LHCN-M2 (cell line): ENCODE results near the gene SLC39A5. TPM values are rescaled to one million over a fixed set of nuclear protein-coding genes. Genes with fewer than 3 reads are reported as not detected.
"Not testable (repeated sequence)": the region's sequence is repeated elsewhere in the genome, so short reads cannot be mapped to it uniquely, and the experiment has no call there.

Experiments used
- DNase-seq: peaks from one replicate; pipeline ENCODE4 v3.0.0-alpha.2; 2012; ENCODE audit warnings: low read depth
- total RNA-seq: library from RNA; depleted of rRNA; stranded (reverse); fragments of >200 nt; gene quantifications from 2 replicates; pipeline ENCODE4 v1.2.3, GENCODE V29; 2014; rRNA removed

Gene SLC39A5
- total RNA-seq, 1 experiment from 2014 or later, result not detected

DNA sequence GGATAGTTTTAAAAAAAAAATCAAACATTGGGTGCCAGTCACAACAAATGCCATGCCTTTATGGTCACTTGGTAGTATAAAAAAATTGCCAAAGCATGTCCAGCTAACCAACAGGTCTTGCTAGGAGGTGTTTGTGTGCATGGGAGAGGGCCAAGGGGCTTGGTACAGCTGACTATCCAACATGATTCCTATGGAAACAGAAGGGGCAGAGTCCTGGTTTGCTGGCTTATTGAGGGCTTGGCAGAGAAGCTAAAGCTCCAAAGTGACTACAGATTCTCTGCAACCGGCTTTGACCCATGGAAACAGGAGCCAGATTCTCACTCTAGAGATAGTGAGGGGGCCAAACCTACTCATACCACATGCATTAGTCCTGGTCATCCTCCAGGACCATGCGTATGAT is 42.6 kb downstream of the SLC39A5 start:
- DNase-seq, result not testable (repeated sequence)

DNA sequence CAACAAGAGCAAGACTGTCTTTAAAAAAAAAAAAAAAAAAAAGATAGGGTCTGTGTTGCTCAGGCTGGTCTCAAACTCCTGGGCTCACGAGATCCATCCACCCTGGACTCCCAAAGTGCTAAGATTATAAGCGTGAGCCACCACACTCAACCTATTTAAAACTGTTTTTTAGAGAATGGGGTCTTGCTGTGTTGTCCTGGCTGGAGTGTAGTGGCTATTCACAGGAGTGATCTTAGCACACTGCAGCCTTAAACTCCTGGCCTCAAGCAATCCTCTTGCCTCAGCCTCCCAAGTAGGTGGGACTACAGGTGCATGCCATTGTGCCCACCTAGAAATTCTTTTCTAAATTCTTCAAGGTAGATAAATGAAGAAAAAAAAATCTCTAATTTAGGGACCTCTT is 44.4 kb downstream of the SLC39A5 start:
- no peak for DNase-seq

DNA sequence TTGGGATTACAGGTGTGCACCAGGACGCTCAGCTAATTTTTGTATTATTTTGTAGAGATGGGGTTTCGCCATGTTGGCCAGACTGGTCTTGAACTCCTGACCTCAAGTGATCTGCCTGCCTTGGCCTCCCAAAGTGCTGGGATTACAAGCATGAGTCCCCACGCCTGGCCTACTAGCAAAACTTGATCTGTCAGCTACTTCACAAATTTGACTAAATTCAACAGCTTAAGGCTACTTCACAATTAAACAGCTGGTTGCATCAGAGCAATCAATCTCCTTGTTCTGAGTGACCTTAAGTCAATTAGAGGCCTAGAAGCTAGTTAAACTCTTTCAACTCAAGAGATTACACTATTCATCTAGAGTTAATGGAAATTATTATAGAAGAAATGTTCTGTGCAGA is 49.1 kb downstream of the SLC39A5 start:
- DNase-seq, result no peak

DNA sequence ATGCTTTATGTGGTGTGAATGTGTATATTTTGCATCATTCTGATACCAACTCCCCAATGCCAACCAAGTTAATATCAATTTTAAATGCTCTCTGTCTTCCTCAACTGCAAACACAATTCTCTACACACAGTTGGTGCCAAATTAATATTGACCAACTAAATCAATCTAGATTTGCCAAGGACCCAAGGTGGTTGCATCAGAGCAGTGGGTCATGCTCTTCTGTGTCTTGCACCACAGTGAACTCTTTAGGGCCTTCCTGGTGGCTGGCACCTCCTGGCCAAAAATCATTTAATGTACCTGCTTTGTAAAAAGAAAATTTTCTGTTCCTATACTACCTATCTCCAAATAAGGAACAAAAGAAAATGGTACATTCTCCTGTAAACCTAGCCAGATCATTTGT is 51.0 kb downstream of the SLC39A5 start:
- DNase-seq, result no peak

DNA sequence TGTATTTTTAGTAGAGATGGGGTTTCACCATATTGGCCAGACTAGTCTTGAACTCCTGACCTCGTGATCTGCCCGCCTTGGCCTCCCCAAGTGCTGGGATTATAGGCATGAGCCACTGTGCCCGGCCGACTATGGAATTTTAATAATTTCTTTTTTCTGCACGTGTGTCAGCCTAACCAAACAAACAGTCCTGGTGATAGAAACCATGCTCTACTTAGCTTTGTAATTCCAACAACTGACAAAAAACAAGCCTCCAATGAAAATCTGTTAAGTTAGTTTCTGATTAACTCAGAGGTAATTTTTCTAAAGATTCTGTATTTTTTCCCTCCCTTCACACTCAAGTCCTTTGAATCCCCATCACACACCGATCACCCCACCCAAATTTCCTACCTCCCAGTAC is 52.2 kb downstream of the SLC39A5 start:
- no peak for DNase-seq

DNA sequence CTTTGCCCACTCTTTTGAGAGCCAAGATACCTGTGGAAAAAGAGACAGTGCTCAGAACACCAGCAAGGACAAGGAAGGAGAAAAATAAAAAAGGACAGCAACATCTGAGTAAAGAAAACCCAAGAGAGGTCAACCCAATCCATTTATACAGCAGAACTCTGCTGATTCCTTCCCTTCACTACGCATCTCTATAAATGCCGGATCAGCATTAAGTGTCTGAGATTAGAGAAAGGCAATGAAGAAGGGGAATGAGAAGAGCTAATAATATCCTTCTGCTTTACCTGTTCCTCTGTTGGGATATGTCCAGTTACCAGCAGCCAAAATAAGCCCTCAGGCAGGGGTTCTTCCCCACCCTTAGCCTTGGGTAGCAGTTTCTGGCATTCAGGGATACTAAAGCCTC is 52.7 kb downstream of the SLC39A5 start:
- no peak for DNase-seq

DNA sequence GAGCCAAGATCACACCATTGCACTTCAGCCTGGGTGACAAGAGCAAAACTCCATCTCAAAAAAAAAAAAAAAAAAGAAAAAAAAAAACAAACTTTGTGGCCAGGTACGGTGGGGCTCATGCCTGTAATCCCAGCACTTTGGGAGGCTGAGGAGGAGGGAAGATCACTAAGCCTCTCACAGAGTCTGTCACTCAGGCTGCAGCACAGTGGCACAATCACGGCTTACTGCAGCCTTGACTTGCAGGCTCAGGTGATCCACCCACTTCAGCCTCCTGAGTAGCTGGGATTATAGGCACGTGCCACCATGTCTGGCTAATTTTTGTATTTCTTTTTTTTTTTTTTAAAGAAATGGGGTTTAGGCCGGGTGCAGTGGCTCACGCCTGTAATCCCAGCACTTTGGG is 54.4 kb downstream of the SLC39A5 start:
- not testable (repeated sequence) for DNase-seq

DNA sequence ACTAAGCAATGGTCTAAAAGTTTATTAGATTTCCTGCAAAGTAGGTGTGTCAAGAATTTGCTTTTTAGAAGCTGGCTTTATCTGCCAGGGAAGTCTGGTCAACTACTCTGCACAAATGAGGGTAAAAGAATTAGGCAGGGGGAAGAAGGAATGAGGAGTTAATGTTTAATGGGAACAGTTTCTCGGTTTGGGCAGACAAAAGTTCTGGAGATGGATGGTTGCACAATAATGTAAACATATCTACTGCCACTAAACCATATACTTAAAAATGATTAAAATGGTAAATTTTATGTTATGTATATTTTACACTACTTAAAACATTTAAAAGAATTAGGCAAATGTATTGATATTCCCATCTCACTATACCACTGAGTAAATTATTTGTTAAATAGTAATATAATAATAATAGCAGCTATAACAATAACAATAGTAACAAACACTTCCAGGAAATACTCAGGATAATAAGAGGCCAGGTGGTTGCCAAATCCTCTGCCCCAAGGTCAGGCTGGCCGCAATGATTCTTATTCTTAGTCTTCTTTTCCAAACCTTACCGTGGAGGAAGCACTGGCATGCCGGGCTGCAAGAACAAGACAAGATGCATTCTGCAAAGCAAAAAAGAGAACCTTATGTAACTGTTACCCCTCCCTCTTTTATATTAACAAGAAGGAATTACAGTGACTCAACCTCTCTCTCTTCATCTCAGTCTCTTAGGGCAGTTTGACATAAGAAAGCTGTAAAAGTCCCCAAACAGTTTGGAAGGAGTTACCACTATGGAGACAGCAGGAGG is 56.4 kb downstream of the SLC39A5 start:
- no peak for DNase-seq

Other genes with a start within 250 kb of the SLC39A5 start
- 16.1 and 21.8 TPM in 2 replicates for gene SUOX, start 232.8 kb upstream of the SLC39A5 start, total RNA-seq
- gene IKZF4, start 209.0 kb upstream of the SLC39A5 start, total RNA-seq, result 2.2 and 3.4 TPM in 2 replicates
- 414 and 1,103 TPM in 2 replicates for gene RPS26, start 188.1 kb upstream of the SLC39A5 start, total RNA-seq
- gene ERBB3, start 149.9 kb upstream of the SLC39A5 start, total RNA-seq, result 1.7 TPM in 1 of 2 replicates, not detected in the other
- gene PA2G4, start 125.5 kb upstream of the SLC39A5 start, total RNA-seq, result 247 and 307 TPM in 2 replicates
- gene RPL41, start 113.4 kb upstream of the SLC39A5 start, total RNA-seq, result 1,853 and 1,922 TPM in 2 replicates
- gene ZC3H10, start 111.8 kb upstream of the SLC39A5 start, total RNA-seq, result 3.6 and 3.8 TPM in 2 replicates
- gene ESYT1, start 101.8 kb upstream of the SLC39A5 start, total RNA-seq, result 169 and 173 TPM in 2 replicates
- gene MYL6B, start 77.5 kb upstream of the SLC39A5 start, total RNA-seq, result 130 and 136 TPM in 2 replicates
- gene MYL6, start 71.7 kb upstream of the SLC39A5 start, total RNA-seq, result 1,787 and 1,859 TPM in 2 replicates
- gene SMARCC2, start 40.6 kb upstream of the SLC39A5 start, total RNA-seq, result 41.6 and 60.4 TPM in 2 replicates
- 50.3 and 52.8 TPM in 2 replicates for gene RNF41, start 8.1 kb upstream of the SLC39A5 start, total RNA-seq
- gene NABP2, start 5.7 kb upstream of the SLC39A5 start, total RNA-seq, result 47.1 and 57.1 TPM in 2 replicates
- gene ANKRD52, start 28.3 kb downstream of the SLC39A5 start, total RNA-seq, result 32.6 and 36.9 TPM in 2 replicates
- gene COQ10A, start 36.9 kb downstream of the SLC39A5 start, total RNA-seq, result 16.5 and 20.8 TPM in 2 replicates
- gene CS, start 70.3 kb downstream of the SLC39A5 start, total RNA-seq, result 156 and 159 TPM in 2 replicates
- 96.3 and 118 TPM in 2 replicates for gene CNPY2, start 85.9 kb downstream of the SLC39A5 start, total RNA-seq
- gene PAN2, start 103.9 kb downstream of the SLC39A5 start, total RNA-seq, result 17.3 and 29.0 TPM in 2 replicates
- gene IL23A, start 108.8 kb downstream of the SLC39A5 start, total RNA-seq, result 0.29 TPM in 1 of 2 replicates, not detected in the other
- gene STAT2, start 130.1 kb downstream of the SLC39A5 start, total RNA-seq, result 111 and 187 TPM in 2 replicates
- not detected in 2 replicates for gene APOF, start 132.8 kb downstream of the SLC39A5 start, total RNA-seq
- 25.3 and 25.9 TPM in 2 replicates for gene TIMELESS, start 219.4 kb downstream of the SLC39A5 start, total RNA-seq
- gene MIP, start 224.6 kb downstream of the SLC39A5 start, total RNA-seq, result not detected in 2 replicates
- gene SPRYD4, start 238.5 kb downstream of the SLC39A5 start, total RNA-seq, result 2.1 and 2.6 TPM in 2 replicates